PC-3 (cell line): ENCODE data around the gene RAD17. TPM values are rescaled to one million over a fixed set of nuclear protein-coding genes. Genes with fewer than 3 reads are reported as not detected.

Source experiments
- ATAC-seq: fragments of 200-7000 bp; cut with Tn5 transposase; 2 replicates; pipeline ENCODE4 v1.9.1; 2020; ENCODE audit warnings: mild to moderate bottlenecking, moderate library complexity
- Bru-seq: library from RNA; stranded (reverse); fragments of 400-500 nt; gene quantifications from one replicate; lab custom pipeline; 2021; lab: Mats Ljungman, UMichigan
- BruChase-seq, 2 experiments: library from RNA; stranded (reverse); fragments of 400-500 nt; gene quantifications; one replicate each; lab custom pipeline; 2021; lab: Mats Ljungman, UMichigan
- BruUV-seq: library from RNA; stranded (reverse); fragments of 400-500 nt; replicated peaks from 2 replicates; lab custom pipeline; 2021; lab: Mats Ljungman, UMichigan
- CTCF ChIA-PET: fragments of 300-600 bp; sonication (Branson Sonifier 250); formaldehyde crosslinking; loops from one replicate; lab custom pipeline; 2022; ENCODE audit warnings: antibody characterized with exemption; lab: Charles Lee
- POLR2A ChIA-PET: fragments of 300-600 bp; sonication (Branson Sonifier 250); formaldehyde crosslinking; loops from one replicate; lab custom pipeline; 2022; ENCODE audit warnings: antibody characterized with exemption; ENCODE audit not compliant: unreplicated experiment; lab: Charles Lee
- DNase-seq: peaks from one replicate; pipeline ENCODE4 v3.0.0-alpha.2; 2015
- H2AFZ ChIP-seq: fragments of 300-600 bp; sonication (generic); 2 replicates; pipeline ENCODE4 v1.6.0; 2016; ENCODE audit warnings: antibody characterized with exemption, low read length
- H3F3A ChIP-seq: fragments of 300-600 bp; sonication (generic); one replicate; pipeline ENCODE4 v1.6.0; 2017; ENCODE audit warnings: antibody characterized with exemption, low read length, control low read depth, mild to moderate bottlenecking; ENCODE audit not compliant: unreplicated experiment
- H3K27ac ChIP-seq: fragments of 300-600 bp; sonication (generic); 2 replicates; pipeline ENCODE4 v1.5.1; 2016; ENCODE audit warnings: mild to moderate bottlenecking, low read length
- H3K27me3 ChIP-seq: fragments of 300-600 bp; sonication (generic); 2 replicates; pipeline ENCODE4 v1.6.1; 2016; ENCODE audit warnings: low read length, mixed read lengths
- H3K36me3 ChIP-seq: fragments of 300-600 bp; sonication (generic); 2 replicates; pipeline ENCODE4 v1.6.1; 2016; ENCODE audit warnings: low read depth, mixed run types, low read length, mixed read lengths
- H3K4me1 ChIP-seq: fragments of 300-600 bp; sonication (generic); 2 replicates; pipeline ENCODE4 v1.5.1; 2016; ENCODE audit warnings: low read length; ENCODE audit not compliant: insufficient read depth
- H3K4me2 ChIP-seq: fragments of 300-600 bp; sonication (generic); 2 replicates; pipeline ENCODE4 v1.6.0; 2016; ENCODE audit warnings: low read length
- H3K4me3 ChIP-seq: fragments of 300-600 bp; sonication (generic); 2 replicates; pipeline ENCODE4 v1.5.1; 2016; ENCODE audit warnings: mild to moderate bottlenecking, low read length, mixed read lengths
- H3K79me2 ChIP-seq: fragments of 300-600 bp; sonication (generic); 2 replicates; pipeline ENCODE4 v1.6.1; 2017; ENCODE audit warnings: low read length, mixed read lengths
- H3K9ac ChIP-seq: fragments of 300-600 bp; sonication (generic); 2 replicates; pipeline ENCODE4 v1.6.0; 2016; ENCODE audit warnings: mild to moderate bottlenecking, low read length
- H3K9me2 ChIP-seq: fragments of 300-600 bp; sonication (generic); replicated peaks from 2 replicates; pipeline ENCODE4 v1.6.1; 2016; ENCODE audit warnings: mixed run types, low read length, mixed read lengths
- H3K9me3 ChIP-seq: fragments of 300-600 bp; sonication (generic); 2 replicates; pipeline ENCODE4 v1.6.1; 2016; ENCODE audit warnings: low read length, mixed read lengths
- H4K20me1 ChIP-seq: fragments of 300-600 bp; sonication (generic); 2 replicates; pipeline ENCODE4 v1.6.1; 2016; ENCODE audit warnings: low read length, mixed read lengths
- CTCF ChIP-seq: fragments of 300-600 bp; sonication (generic); conservative IDR thresholded peaks from 2 replicates; pipeline ENCODE4 v1.5.1; 2017; ENCODE audit warnings: antibody characterized with exemption, low read depth, mild to moderate bottlenecking, low read length
- EZH2 ChIP-seq: fragments of 300-600 bp; sonication (generic); IDR thresholded peaks from one replicate; pipeline ENCODE4 v1.6.1; 2017; ENCODE audit warnings: antibody characterized with exemption, mild to moderate bottlenecking, low read length; ENCODE audit not compliant: unreplicated experiment
- EZH2phosphoT487 ChIP-seq: fragments of 300-600 bp; sonication (generic); IDR thresholded peaks from 2 replicates; pipeline ENCODE4 v1.6.1; 2018; ENCODE audit warnings: mild to moderate bottlenecking, antibody characterized with exemption, low read length, borderline replicate concordance
- intact Hi-C: fragments of 100-400 bp; cut with micrococcal nuclease; formaldehyde crosslinking; loops from 2 replicates; pipeline ENCODE4 v1.9.0; 2023
- long read RNA-seq: library from polyadenylated mRNA; unstranded; transcript quantifications from one replicate; pipeline ENCODE4 v2.0.0, GENCODE V29; 2021; ENCODE audit not compliant: unreplicated experiment
- total RNA-seq: library from RNA; depleted of rRNA; stranded (reverse); fragments of >200 nt; gene quantifications from 2 replicates; pipeline ENCODE4 v1.2.3, GENCODE V29; 2014; rRNA removed

Gene RAD17
- total RNA-seq, result 13.5 TPM in 2 replicates
- percentile 63 among the genes with signal in this experiment for Bru-seq, nascent RNA
- percentile 71 among the genes with signal in this experiment for BruChase-seq, experiment 1, labeled RNA remaining after a 6-hour chase
- BruChase-seq, experiment 2, labeled RNA remaining after a 2-hour chase, result percentile 65 among the genes with signal in this experiment
- long read RNA-seq, transcript RAD17-204 (18 exons, 2,943 nt), result minor isoform, 11 of 67 reads
- long read RNA-seq, transcript RAD17-220 (18 exons, 3,057 nt), result minor isoform, 7 of 67 reads
- long read RNA-seq, transcript RAD17-202 (17 exons, 3,164 nt), result major isoform, 14 of 67 reads
- long read RNA-seq, partial matches to known transcripts, result 16 of 67 reads
- long read RNA-seq, other reads (novel, unspliced or antisense), result 15 of 67 reads

- TF ChIP-seq CTCF, result no peak
- TF ChIP-seq EZH2phosphoT487, result no peak
- no peak for TF ChIP-seq EZH2
- Histone ChIP-seq H3K4me1 (peaks cover 16% of the 10 kb centered on the region; the same call in 1 of the 2 replicates), H2AFZ (peak within 1 kb of the TSS; percentile 93), H3K4me2 (peak within 1 kb of the TSS; percentile 91), H3K9me3 (no peaks in the 10 kb centered on the region), H3K9me2 (no peaks in the 10 kb centered on the region), H3F3A (no peaks in the 10 kb centered on the region), H3K27me3 (no peaks in the 10 kb centered on the region), H4K20me1 (peaks cover 18% of the 10 kb centered on the region), H3K79me2 (peaks cover 70% of the 10 kb centered on the region), H3K4me3 (peak within 1 kb of the TSS; percentile 100), H3K9ac (peak within 1 kb of the TSS; percentile 99), H3K27ac (peak within 1 kb of the TSS; percentile 95), H3K36me3 (peaks cover 16% of the 10 kb centered on the region; the same call in 1 of the 2 replicates)
- no TSS peak for BruUV-seq
- intact Hi-C loops, result loop anchor here (2.0 to 5.0 kb wide), 2 partner anchors 37 to 277 kb away; partner anchors contain the start of gene CCDC125
- POLR2A ChIA-PET, result no interaction called here
- DNase-seq (peak; percentile 76), ATAC-seq (peak; percentile 93)
- CTCF ChIA-PET, result interaction anchor here (0.7 kb wide), 1 partner anchor 276 kb away, joined by 6 read pairs; no protein-coding TSS in a partner anchor
Measured at GRCh38 chr5:69369340-69370121, at the start of gene RAD17, which contains the start of the genes AK6 and TAF9. TSS of gene RAD17 (plus strand) at chr5:69369818. CDS start at chr5:69372209, 2,391 bp downstream. TSS of gene AK6 (minus strand) at chr5:69369520. CDS start at chr5:69369490, 30 bp downstream. TSS of gene TAF9 (minus strand) at chr5:69369520. CDS start at chr5:69365737, 3,783 bp downstream.

- Histone ChIP-seq H3K9ac (no peak overlapping the region), H2AFZ (no peak overlapping the region), H3K9me2 (no peaks in the 10 kb centered on the region), H3K36me3 (no peaks in the 10 kb centered on the region), H3K79me2 (peaks cover 5% of the 10 kb centered on the region), H3K27me3 (no peaks in the 10 kb centered on the region), H3K4me2 (no peak overlapping the region), H3K4me1 (peaks cover 8% of the 10 kb centered on the region; the same call in 1 of the 2 replicates), H3F3A (no peaks in the 10 kb centered on the region), H3K9me3 (no peaks in the 10 kb centered on the region), H4K20me1 (no peaks in the 10 kb centered on the region), H3K4me3 (no peak overlapping the region), H3K27ac (no peak overlapping the region)
- intact Hi-C loops, result no loop called here
- TF ChIP-seq EZH2 (no peak), CTCF (no peak), EZH2phosphoT487 (no peak)
- DNase-seq (no peak), ATAC-seq (no peak)
- no TSS peak for BruUV-seq
- POLR2A ChIA-PET, result no interaction called here
- CTCF ChIA-PET, result no interaction called here
Measured at GRCh38 chr5:69326365-69326764, 43.3 kb upstream of the RAD17 start.
